Activated CD4-positive, CD25-positive, alpha-beta regulatory T cell treated with anti-CD3 and anti-CD28 coated beads, Interleukin-2, amount 50 U/mL, for 24 hours (primary cell): ENCODE measurements around the gene LTC4S.

Experiments
- ATAC-seq, 2 donors: fragments of 150-1000 bp; cut with Tn5 transposase; one replicate each; pipeline ENCODE4 v1.10.0; 2021; ENCODE audit warnings: mild to moderate bottlenecking in 1 of 2, moderate library complexity in 1 of 2

Gene LTC4S

DNA sequence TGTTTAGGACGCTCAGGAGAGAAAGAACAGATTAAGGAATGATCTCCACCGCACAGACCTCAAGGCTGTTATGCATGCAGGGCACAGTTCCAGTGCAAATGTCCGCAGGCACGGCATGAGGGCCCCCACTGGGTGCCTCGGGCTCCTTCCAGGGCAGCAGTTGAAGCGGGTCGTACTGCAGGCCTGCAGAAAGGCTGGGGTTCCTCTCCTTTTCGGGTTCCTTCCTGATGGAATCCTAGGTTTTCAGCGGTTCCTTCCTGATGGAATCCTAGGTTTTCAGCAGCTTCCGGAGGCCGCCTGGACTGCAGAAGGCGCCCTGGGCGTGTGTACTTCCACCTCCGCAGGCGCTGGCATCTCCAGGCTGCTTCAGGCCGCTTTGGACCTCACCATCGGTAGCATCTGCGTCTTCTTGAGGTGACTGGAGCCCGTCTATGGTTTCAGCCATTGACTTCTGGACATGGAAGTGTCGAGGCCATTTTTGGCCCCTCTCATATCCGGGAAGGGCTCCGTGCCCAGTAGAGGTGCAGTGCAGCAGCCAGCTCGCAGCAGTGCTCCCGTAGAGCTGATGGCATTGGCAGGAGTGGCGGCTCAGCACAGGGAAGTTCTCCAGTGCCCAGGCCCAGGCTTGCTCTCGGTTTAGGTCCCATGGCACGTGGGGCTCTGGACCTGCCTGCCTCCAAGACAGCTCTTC is 18.5 kb downstream of the LTC4S start:
- no peak for ATAC-seq

DNA sequence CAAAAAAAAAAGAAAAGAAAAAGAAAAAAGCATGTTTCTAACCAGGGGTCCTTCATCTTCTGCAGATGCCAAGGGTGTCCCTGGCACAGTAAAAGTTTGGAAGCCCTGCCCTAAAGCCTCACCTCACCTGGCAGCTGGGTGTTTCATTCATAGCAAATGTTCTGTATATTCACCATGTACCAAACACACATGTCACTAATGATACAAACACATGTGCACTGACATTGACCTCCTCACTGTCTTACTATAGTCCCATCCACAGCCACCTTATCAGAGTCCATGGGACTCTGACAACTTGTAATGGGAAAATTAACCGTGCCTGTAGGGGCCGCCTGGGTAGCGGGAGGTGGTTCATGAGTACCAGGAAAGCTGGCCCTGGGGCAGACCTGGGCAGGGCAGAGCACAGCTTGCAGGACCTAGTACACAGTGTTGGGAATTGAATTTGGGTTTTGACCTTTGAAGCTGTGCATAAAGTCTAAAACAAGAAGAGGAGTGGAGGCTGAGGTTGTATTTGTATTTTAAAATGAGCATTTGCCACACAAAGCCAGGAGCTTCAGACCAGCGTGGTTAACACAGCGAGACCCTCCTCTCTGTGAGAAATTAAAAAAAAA is 19.3 kb downstream of the LTC4S start:
- no peak for ATAC-seq

- no peak for ATAC-seq
Observed at GRCh38 chr5:179814090-179814489, 20.3 kb downstream of the LTC4S start.

DNA sequence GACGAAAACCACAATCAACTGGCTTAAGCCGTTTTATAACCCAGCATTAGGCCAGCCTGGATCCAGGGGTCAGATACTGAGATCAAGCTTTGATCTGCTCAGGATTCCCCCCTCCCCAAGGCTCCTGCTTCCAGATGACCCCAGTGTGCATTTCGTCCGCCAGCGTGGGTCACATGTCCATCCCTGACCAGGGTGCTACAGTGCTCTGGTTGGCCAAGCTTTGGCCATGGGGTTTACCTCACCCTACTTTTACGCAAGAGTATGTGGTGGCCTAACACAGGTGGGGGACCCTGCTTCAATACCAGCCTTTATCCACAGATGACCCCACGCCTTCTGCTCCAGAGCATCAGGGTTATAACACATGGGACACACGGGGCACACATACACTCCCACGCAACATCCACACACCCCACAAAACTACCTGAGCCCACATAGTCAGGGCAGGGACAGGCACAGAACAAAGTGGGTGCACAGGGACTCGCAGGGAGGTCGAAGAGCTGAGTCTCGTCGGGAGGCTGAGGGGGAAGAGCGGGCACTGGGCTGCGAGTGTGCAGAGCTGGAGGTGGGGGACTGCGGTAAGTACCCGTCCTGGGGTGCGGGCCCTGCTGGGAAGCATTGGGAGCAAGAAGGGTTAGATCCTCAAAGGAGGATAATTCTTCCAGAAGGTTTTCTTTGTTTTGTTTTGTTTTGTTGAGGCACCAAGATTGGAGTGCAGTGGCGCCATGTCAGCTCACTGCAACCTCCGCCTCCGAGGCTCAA is 21.9 kb downstream of the LTC4S start:
- no peak for ATAC-seq

- ATAC-seq = no peak
Observed at GRCh38 chr5:179816401-179816795, 22.6 kb downstream of the LTC4S start.

DNA sequence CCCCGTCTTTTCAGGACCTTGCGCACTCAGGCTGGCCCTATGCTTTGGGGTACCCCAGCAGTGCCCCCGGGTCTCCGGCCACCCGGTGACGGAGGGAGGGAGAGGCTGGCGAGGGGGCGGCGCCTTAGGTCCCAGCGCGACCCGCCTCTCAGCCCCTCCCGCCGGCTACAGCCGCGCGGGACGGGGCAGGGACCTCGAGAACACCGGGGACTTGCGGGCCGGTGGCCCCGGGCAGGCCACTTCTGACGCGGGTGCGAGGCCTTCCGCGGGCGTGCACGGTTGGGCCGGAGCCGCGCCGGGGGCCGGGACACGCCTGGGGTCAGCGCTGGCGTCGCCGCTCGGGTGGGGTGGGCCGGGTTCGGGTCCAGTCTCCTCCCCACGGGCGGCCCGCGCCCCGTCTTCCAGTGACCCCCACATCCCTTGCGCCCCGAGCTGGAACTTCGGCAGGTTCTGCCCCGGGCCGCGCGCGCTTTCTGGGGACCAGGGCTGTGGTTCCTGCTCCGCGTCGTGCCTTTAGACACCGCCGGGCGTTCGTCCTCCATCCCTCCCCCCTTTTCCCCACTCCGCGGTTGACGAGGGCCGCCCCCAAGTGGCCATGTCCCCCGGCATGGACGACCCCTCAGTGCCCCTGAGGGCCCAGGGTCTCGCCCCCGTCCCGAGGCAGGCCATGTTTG is 23.1 kb downstream of the LTC4S start:
- no peak for ATAC-seq

DNA sequence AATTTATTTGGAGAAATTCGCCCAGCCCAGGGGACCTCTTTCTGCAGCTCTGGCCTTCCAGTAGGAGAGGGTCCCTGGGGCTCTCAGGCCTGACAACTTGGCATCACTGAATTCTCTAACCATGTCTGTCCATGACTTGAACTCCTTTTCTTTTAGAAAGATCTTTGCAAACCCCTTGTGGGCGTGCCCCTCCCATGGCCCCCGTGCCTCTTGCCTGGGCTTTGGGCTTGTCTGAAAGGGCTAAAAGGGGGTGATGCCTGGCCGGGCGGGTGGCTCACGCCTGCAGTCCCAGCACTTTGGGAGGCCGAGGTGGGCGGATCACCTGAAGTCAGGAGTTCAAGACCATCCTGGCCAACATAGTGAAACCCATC is 23.7 kb downstream of the LTC4S start:
- no peak for ATAC-seq

DNA sequence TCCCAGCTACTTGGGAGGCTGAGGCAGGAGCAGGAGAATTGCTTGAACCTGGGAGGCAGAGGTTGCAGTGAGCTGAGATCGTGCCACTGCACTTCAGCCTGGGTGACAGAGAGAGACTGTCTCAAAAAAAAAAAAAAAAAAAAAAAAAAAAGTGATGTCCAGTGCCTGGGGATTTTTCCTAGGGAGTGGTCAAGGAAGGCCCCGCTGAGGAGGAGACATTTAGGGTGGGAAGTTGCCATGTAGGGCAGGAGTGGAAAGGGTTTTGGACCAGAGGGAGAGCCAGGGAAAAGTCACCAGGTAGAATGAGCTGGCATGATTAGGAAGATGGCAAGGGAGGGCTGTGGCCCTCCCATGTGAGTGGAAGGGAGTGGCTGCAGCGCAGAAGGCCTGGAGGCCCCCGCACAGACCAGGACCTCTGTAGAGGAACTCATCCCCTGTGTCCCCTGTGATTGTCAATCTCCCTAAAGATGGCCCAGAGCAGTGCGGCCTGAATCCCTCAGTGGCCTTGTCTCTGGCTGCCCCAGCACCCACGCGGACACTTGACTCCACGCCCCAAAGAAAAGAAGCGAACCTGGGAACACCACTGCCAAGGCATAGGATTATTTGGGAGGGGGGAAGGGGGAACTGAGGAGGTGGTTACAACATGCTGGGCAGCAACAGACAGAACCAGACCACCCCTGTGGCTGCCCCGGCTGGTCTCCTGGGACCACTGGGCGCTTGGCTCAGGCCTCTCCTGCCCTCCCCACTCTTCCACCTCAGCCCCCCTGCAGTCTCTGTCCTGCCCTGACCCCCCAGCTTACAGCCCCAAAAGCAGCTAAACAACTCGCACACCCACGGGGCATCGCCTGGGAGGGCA is 24.3 kb downstream of the LTC4S start:
- ATAC-seq = no peak

- peak; percentile 65 to 67 for ATAC-seq
Observed at GRCh38 chr5:179818746-179819295, 25.0 kb downstream of the LTC4S start.

GRCh38 chr5:179819296-179820126 is 25.7 kb downstream of the LTC4S start:
- ATAC-seq = peak; percentile 22 to 29

DNA sequence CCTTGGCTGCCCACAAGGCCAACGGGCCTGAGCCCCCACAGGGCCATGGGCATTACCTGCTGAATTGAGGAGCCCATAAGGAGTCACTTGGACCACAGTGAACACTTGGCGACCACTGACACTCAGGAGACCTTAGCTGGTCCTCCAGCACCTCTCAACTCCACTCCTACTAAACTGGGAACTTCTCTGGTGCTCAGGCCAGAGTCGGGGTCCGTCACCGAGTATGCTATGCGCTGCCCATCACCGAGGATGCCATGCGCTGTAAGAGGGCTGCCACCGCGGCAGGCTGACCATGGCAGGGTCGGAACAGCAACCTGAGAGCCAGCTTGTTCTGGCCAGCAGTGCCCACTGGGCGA is 26.3 kb downstream of the LTC4S start:
- ATAC-seq = no peak

DNA sequence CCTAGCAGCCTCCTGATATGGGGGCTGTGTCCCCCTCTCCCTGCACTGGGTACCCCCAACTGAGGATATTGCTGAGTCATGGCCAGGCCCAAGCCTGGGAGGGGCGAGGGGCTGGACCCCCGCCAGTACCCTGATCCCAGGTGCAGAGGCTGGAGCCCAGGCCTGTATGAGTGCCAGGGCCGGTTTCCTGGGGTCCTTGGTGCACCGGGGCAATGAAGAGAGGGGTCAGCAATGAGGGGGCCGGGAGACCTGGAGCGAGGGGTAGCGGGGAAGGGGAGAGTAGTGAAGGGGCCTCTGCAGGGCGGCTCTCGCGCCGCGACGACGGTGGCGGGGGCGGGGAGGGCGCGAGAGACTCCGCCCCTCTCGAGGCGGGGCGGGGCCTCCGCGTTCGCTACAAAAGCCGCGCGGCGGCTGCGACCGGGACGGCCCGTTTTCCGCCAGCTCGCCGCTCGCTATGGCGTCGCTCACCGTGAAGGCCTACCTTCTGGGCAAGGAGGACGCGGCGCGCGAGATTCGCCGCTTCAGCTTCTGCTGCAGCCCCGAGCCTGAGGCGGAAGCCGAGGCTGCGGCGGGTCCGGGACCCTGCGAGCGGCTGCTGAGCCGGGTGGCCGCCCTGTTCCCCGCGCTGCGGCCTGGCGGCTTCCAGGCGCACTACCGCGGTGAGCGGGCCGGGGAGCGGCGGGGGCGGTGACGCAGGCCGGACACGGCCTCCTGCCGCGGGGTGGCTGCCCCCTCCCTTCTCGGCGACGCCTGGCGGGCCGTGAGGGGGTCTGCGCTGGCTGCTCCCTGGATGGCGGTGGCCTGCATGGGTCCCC is 26.9 kb downstream of the LTC4S start, which contains the start of gene SQSTM1:
Gene SQSTM1, plus strand, starts transcription at position 423 of the 815 bp plus-strand sequence. Its CDS starts 32 bp downstream, at position 455.
- peak; percentile 51 for ATAC-seq

DNA sequence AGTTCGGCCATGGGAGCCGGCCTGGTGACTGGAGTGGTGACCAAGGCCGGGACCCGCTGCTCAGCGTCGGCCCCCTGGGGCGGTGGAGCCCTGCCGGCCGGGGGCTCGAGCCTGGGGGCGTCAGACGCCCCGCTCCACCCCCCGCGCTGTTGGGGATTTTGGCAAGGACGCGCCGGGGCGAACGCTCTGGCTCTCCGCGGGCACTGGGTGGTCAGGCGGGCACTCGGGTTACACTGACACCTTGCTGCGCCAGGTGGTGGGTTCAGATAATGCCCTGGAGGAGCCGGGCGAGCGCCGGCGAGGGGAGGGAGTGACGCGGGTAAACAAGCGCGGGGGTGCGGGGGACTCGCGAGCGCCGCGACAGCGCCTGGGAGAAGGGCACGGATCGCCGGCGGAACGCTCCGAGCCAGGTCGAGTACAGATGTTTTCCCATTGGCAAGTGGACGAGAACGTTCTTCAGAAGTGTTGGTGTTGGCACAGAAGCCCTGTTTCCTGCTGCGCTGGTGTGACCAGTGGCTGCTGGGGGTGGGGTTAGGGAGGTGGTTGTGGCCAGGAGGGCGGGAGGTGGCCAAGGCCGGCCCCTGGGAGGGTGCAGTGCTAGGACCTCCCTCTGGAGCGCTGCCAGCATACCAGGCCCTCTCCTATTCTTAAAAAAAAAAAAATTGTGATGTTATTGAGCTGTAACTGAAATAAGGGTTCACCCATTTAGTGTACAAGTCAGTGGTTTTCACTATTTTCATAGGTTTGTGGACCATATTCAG is 27.7 kb downstream of the LTC4S start:
- peak; percentile 63 to 69 for ATAC-seq

DNA sequence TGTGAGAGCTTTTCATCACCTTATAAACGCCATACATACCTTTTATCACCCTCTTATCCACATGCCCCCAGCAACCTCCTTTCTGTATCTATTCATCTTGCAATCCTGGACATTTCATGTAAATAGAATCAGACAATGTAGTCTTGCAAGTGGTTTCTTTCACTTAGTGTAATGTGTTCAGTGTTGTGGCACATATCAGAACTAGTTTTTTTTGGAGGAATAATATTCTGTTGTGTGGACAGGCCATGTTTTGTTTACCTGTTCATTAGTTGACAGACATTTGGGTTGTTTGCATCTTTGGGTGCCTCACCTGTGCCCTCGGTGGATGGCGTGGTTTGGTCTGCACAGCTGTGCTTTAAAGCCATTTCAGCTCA is 28.3 kb downstream of the LTC4S start:
- ATAC-seq = no peak

- no peak for ATAC-seq
Observed at GRCh38 chr5:179822444-179822990, 28.7 kb downstream of the LTC4S start.

- ATAC-seq = no peak
Observed at GRCh38 chr5:179823937-179824744, 30.4 kb downstream of the LTC4S start.

DNA sequence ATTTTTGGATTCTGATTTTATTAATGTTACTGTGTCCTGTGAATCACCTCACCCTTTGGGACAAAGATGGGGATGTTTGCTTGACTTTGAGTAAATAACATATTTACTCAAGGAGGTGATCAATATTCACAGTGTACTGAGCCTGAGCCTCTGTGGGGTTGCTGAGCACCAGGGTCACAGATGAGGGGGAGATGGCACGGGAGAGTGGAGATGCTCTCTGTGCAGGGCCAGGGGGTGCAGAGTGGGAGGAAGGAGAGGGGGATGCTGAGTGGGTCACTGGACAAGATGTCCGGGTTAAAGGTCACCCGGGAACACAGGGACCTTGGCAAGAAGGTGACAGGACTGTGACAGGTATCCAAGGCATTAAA is 30.9 kb downstream of the LTC4S start:
- no peak for ATAC-seq

GRCh38 chr5:179825655-179826182 is 31.9 kb downstream of the LTC4S start:
- ATAC-seq = no peak
